ENCODE results near the gene PLCL1.
"Not testable (repeated sequence)": the region's sequence is repeated elsewhere in the genome, so short reads cannot be mapped to it uniquely, and the experiment has no call there.

DNA sequence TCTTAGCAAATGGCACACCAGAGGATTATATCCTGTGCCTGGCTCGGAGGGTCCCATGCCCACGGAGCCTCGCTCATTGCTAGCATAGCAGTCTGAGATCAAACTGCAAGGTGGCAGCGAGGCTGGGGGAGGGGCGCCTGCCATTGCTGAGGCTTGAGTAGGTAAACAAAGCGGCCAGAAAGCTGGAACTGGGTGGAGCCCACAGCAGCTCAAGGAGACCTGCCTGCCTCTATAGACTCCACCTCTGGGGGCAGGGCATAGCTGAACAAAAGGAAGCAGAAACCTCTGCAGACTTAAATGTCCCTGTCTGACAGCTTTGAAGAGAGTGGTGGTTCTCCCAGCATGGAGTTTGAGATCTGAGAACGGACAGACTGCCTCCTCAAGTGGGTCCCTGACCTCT, 392.2 kb downstream of the PLCL1 start:
- not testable (repeated sequence) for TF ChIP-seq POLR2AphosphoS5 (IDR thresholded peaks at IDR 0.05; ENCODE audit: borderline replicate concordance, low read depth, low read length); EZH2 (IDR thresholded peaks at IDR 0.05)

Data from SK-N-MC (cell line).